HTR-8/SVneo (cell line): Measurements from ENCODE around the gene CDH13.

Source experiments
- DNase-seq: peaks from one replicate; pipeline ENCODE4 v3.0.0; 2011; ENCODE audit warnings: low spot score, mixed read lengths; ENCODE audit not compliant: insufficient read length
- FAIRE-seq: peaks from 2 replicates; lab custom pipeline; 2011; peaks lifted over from hg19 to GRCh38; lab: Jason Lieb, UNC

CDH13 gene

GRCh38 chr16:82681592-82681991, 54.8 kb downstream of the CDH13 start:
- FAIRE-seq = no peak
- DNase-seq = no peak

- DNase-seq (no peak), FAIRE-seq (no peak)
These were observed 56.0 kb downstream of the CDH13 start for GRCh38 chr16:82682767-82683166.

DNA sequence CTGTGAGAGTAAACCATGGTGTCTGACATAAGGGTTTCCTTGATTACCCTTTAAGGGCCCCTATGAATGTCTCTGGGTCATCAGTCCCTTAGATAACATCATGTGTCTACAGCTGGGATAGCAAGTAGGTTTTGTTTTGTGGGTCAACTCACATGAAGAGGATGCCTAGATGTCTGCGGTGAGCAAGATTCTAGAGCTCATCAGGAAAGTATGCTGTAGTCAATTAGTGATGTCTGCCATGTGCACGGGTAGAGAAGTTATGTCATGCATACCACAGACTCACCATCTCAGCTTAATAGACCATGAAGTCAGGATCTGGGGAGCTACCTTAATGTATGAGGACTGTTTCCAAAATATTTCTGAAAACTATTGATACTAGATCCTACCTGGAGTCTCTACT, 57.5 kb downstream of the CDH13 start:
- DNase-seq (no peak), FAIRE-seq (no peak)

- DNase-seq = no peak
- peak; percentile 13 for FAIRE-seq
These were observed 58.8 kb downstream of the CDH13 start for GRCh38 chr16:82685526-82685925.

DNA sequence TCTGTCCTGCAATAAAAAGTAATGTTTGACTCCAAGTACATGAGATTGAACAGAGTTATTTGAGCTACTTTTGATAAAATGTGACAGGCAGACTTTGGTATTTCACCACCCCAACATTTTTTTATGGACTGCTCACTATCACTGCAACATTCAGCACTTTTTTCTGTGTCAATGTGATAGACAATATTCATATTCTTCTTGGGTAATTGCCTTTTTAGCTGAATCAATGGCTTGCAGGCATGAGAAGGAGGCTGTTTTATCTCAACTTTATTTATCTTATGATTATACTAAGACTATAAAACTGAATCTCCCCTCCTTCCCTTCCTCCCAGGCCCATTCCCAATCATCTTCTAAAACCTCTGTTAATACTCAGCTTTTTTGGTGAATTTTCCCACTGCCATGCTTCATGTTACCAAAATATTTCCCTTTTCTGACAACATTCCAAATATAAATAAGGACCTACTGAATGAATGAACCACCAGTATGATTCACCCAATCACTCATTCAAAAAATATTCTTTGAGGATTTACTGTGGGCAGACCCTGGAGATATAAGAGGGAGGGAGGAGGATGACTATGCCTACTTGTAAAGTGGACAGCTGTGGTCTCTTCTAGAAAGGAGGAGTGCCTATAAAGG, 67.6 kb downstream of the CDH13 start:
- peak; percentile 69 for DNase-seq
- peak; percentile 49 for FAIRE-seq

- no peak for DNase-seq
- no peak for FAIRE-seq
These were observed 69.0 kb downstream of the CDH13 start for GRCh38 chr16:82695806-82696205.

- DNase-seq (no peak), FAIRE-seq (no peak)
These were observed 72.5 kb downstream of the CDH13 start for GRCh38 chr16:82699260-82699659.

GRCh38 chr16:82699711-82700495, 73.1 kb downstream of the CDH13 start:
- FAIRE-seq (peak; percentile 33), DNase-seq (peak; percentile 62)

DNA sequence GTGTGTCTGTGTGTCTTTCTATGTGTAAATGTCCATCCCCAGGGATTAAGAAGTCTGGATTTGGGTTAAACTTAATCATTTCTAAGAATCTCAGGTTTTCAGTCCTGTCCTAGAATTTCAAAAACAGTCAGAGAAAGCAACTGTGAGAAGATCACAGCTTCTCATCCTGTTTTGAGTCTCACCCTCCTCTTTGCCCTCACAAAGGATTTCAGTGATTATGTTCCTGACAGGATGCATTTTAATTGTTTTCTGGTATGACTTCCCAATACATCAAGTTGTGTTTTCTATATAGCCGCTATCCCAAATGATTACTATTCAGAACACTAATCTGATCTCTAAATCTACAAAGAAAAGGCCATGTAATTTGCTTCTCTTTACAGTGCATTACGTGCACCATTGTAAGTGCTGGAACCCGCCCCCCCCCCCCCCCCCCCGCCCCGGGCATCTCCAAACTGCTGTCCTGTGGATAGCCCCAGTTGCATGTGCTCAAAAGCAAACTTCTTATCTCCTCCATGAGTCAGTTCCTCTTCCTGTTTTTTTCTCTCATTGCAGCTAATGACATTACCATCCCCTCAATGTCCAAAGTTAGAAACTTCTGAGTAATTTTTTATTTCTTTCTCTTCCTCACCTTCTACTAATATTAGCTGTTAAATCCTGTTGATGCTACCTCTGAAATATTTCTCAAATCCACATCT, 73.9 kb downstream of the CDH13 start:
- no peak for FAIRE-seq

DNA sequence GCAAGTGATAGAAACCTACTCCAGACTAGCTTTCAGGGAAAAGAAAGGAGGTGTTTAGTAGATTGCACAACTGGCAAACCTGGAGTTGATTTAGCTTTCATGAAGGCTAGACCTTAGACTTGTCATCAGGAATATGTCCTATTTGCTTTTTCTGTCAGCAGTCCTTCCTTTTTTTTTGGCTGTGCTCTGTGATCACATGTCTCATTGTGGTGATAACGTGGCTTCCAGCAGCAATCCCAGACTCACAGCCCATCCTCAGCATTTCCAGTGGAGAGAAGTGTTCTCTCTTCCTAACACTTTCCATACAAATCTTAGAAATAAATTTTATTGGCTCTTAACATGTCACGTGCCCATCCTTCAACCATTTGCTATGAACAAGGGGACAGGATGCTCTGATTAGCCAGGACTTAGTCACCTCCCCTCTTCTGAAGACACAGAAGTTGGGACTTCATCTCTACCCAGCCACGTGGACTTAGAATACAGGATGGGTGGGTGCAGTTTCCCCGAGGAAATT, 74.7 kb downstream of the CDH13 start:
- DNase-seq (no peak), FAIRE-seq (peak; percentile 84)

More for the DNA sequence above, 73.9 kb downstream of the CDH13 start:
- peak; percentile 67 for DNase-seq

DNA sequence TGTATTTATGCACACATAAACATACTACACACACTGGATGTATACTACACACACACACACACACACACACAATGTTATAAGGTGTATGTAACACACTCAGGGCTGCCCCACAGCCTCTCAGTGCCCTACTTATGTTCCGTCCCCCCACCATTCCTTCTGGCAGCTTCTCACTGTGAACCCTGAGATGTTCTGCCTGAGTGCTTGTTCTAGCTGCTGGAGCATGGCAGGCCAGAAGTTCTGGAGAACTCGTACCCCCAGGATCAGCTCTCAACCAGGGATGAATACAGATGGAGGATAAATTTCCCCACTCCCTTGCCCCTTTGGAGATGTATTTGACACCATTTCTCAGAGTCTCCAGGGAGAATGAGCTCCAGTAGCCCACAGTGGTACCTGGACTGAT, 76.4 kb downstream of the CDH13 start:
- DNase-seq = no peak
- FAIRE-seq = peak; percentile 23

GRCh38 chr16:82703871-82704768, 77.4 kb downstream of the CDH13 start:
- no peak for FAIRE-seq
- DNase-seq = no peak

DNA sequence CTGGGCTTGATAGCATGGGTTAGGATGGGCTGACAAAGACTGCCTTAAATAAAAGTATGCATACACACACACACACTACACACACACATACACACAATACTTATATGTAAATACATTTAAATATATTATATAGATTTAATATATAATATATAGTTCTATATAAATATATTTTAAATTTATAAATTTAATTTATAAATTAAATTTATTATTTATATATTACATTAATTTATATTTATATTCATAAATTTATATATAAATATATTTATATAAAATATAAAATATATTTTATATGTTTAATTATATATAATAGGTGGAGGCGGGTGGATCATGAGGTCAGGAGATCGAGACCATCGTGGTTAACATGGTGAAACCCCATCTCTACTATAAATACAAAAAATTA, 83.2 kb downstream of the CDH13 start:
- FAIRE-seq (no peak), DNase-seq (no peak)

DNA sequence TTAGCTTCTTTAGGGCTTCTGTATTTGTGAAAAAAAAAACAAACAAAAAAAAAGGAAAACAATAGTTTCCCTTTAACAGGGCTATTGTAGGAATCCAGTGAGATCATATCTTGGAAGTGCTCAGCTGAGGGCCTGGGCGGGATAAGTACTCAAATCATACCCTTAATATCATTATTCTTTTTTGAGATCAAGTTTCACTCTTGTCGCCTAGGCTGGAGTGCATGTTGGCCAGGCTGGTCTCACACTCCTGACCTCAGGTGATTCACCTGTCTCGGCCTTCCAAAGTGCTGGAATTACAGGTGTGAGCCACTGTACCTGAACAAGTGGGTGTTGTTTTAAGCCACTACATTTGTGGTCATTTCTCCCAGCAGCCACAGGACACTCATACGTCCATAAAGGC, 87.0 kb downstream of the CDH13 start:
- FAIRE-seq (no peak), DNase-seq (no peak)

- FAIRE-seq = no peak
These were observed 88.4 kb downstream of the CDH13 start for GRCh38 chr16:82715160-82715559.

GRCh38 chr16:82715833-82716232, 89.1 kb downstream of the CDH13 start:
- DNase-seq = no peak
- FAIRE-seq = no peak

More at GRCh38 chr16:82715160-82715559, 88.4 kb downstream of the CDH13 start:
- no peak for DNase-seq

DNA sequence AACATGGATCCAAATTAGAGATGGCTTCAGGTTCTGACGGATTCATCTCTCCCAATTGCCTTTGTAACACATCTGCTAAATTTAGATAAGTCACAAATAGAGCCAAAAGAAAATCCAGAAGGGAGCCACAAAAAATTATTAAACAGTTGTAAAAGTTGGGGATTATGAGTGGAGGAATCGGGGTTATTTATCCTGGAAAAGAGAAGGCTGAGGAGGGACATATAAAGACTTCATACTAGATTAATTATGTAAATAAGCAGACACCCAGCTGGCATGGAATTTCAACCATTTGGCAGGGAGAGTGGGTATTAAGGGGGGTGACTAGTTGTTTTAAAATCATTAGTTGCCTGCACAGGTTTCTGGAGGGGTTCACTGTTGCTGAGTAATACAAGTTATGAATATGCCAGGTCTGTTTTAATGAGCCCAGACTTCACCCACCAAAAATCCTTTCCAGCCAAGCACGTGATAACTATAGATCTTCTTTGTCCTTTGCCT, 89.6 kb downstream of the CDH13 start:
- FAIRE-seq = no peak
- DNase-seq = no peak

DNA sequence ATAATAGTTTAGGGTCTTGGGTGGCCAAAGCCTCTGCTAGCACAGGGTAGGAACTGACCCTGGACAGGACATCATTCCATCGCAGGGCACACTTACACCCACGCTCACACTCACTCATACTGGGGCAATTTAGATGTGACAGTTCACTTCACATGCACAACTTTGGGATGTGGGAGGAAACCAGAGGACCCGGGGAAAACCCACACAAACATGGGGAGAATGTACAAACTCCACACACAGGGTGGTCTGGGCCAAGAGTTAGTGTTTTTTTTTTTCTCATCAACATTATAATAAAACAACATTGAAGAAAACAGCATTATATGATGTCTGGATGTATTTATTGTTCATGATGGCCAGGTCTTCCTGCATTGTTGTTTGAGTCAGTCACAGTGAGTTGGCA, 93.6 kb downstream of the CDH13 start:
- FAIRE-seq (no peak), DNase-seq (no peak)

DNA sequence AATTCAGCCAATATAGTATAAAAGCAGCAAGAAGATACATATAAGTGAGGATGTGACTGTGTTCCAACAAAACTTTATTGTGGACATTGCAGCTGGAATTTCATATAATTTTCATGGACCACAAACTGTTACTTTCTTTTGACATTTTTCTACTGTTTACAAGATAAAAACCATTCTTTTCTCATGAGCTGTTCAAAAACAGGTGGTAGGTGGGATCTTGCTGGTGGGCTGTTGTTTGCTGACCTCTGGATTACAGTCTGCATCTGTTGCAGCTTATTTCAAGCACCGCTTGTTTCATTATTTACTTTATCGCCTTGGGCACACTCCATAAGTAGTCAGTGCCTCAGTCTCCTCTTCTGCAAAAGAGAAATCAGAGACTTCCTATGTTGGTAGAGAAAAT, 99.5 kb downstream of the CDH13 start:
- FAIRE-seq = no peak
- no peak for DNase-seq

- DNase-seq (no peak), FAIRE-seq (no peak)
These were observed 102.1 kb downstream of the CDH13 start for GRCh38 chr16:82728901-82729300.
